Hippocampal formation (tissue), 2 donors: ENCODE measurements around the gene GJC3.
"Not testable (repeated sequence)": the region's sequence is repeated elsewhere in the genome, so short reads cannot be mapped to it uniquely, and the experiment has no call there.

Experiments used
- DNase-seq, 2 donors: peaks; one replicate each; lab custom pipeline; 2025; lab: John Stamatoyannopoulos, UW

Gene GJC3

DNA sequence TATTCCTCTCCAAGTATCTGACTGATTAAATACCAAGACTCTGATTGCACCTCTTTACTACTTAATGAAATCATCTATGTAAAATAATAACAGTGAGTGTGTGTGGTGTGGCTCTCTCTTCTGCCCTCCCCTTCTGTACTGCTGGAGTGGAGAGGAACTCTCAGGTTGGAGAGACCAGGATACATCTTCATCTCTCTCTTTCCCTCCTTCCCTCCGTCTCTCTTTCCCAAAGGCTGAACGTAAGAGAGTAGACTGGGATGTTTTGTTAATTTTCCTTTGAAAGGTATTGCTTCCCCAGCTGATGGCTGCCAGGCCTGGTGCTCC lies 272 bp upstream of the GJC3 start:
- no peak for DNase-seq

DNA sequence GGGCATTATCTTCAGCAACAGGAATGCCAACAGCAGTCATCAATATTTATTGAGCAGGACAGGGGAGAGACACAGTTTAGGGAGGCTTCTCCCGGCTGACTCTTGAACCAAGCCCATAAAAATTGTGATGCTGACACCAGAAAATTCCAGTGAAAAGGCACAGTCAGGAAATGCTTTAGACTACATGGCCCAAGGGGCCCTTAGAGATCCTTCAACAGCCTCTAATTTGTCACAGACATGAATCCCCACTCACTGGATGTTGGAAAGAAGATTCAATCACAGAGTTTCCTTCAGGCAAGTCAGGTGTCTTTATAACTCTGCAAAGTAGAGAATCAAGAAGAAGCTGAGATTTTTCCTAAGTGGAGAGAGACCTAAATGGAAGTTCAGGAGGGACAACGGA lies 1.2 kb downstream of the GJC3 start:
- DNase-seq, result no peak

DNA sequence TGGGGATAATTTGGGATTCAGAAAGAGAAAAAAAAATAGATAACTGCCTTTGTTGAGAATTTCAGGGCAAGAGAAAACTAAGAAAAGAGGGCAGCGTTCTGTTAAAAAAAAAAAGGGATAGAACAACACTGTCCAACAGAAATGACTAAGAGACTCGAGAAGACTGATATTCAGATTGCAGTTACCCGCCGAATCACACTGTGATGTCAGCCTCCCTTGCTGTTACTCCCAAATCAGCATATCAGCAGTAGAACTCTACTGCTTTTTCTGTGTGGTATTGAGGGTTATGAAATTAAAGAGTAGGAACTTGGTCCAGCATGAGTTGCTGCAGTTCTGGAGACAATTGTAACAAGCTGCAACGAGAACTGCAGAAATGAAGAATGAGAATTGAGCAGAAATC lies 1.9 kb downstream of the GJC3 start:
- DNase-seq, result no peak

DNA sequence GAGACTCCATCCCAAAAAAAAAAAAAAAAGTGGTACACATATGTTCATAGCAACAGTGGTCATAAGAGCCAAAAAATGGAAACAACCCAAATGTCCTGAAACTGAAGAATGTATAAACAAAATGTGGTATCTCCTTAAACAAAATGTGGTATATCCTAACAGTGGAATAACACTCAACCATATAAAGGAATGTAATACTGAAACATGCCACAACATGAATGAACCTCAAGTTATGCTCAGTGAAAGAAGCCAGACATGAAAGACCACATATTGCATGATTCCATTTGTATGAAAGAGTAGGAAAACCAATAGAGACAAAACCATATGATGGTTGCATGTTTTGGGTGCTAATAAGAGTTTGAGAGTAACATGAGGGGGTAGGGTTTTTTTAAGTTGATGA lies 3.1 kb downstream of the GJC3 start:
- DNase-seq, result no peak

DNA sequence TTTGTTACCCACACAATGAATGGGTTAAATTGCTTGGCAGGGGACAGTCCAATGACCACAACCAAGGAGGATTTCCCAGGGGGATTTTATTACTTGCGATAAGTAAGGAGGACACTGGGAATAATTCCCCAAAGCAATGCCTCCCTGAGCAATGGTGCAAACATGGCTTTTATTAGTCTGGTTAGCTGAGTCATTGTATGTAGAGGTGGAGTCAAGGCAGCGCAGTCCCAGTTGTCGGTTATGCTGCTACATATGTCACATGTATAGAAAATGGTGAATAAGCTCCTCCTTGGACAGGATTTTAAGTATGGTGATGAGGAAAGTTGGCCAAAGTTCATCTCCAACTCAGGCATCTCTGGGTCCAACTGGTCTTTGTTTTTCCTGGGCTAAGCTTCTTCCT lies 6.2 kb downstream of the GJC3 start:
- no peak for DNase-seq

DNA sequence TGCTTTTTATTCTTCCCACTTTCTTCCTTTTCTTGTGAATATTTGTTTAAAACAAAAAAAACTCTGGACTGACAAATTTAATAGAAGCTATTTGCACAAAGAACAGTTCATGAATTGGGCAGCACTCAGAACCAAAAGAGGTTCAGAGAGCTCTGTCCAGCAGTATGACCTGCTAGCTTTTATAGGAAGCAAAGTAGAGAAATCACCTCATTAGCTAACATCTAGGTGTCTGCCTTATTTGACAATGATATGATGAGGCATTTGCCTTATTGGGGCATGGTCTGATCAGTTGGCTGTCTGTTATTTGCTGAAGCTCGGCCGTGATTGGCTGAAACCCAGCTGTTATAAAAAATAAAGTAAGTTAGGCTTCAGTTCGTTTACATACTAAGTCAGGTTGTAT lies 9.3 kb downstream of the GJC3 start:
- no peak for DNase-seq

DNA sequence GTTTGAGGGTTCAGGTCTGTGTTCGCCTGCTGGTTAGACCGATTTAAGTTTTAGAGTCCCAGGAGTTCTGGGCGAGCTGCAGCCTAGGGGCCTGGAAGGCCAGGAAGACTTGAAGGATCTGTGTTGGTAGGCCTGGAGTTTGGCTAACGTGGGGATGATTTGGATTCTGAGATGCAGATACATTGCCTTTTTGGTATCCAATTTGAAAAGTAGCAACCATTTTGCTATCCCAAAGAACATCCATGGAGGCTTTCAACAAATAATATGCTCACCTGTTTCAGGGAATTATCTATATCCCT lies 9.7 kb downstream of the GJC3 start:
- no peak for DNase-seq

DNA sequence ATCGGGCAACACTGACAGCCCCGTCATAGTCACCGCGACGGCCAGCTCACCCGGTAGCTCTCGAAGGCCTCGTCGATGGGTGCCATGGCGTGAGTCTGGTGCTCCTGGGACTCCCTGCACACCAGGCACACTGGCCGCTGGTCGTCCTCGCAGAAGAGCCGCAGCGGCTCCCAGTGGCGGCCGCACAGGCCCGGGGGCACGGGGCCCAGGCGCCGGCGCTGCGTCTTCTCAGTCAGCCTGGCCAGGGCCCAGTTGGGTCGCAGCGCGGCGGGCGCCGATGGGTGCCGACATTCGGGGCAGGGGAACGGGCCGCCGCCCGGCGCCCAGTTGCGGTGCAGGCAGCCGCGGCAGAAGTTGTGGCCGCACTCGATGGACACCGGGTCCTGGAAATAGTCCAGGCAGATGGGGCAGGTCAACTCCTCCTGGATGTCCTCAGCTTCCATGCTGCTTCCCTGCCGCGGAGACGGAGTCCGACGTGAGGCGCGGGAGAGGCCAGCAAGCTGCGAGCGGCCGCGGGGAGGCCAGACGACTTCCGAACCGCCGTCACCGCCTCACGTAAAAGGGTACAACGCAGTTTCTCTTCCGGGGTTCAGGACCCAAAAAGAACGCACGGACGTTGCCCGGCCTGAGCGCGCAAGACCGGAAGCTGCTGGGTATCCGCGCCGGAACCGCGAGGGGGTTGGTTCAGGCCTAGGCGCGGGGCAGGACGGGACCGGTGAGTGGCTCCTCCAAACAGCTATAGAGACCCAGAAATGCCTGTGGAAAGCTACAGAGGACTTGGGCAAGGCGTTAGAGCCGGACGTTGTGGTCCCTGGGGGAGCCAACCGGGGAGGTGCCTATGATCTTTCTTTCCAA lies 10.2 kb downstream of the GJC3 start, which contains the start of gene TRIM4:
TSS of gene TRIM4 (minus strand) at position 572 of the 855 bp plus-strand sequence. CDS start at position 443, 129 bp downstream.
- DNase-seq, result peak; percentile 81 to 90

DNA sequence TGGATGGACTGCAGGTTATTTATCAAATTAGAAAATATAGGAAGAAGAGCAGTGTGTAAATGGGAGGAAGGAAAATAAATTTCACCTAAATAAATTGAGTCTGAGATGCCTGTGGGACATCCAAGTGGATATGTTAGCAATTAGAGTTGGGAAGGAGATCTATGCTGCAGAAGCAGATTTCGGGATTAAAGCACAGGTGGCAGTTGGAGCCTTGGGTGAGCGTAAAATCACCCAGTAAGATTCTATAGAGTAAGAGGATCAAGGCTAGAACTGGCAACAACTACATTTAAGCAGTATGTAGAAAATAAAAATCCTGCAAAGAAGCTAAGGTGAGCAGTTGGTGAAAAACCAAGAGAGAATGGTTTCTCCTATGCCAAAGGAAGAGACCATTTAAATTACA lies 18.4 kb downstream of the GJC3 start:
- no peak for DNase-seq

DNA sequence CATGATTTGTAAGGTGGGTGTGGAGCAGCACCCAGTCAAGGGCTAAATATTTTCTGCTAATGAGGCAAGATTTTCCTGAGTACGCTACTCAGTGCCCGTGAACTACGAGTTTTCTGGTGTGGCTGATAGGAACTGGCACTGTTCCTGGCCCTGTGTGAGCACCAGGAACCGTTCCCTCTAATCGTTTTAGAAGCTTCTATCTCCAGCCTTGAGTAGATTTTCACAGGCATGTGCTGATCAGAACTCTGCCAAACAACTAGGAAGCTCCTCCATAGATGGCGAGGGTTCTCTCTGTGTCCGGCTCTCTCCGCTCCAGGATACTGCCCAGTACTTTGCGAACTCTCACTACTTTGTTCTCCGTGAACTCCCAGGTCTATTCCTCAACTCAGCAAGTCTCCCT lies 27.8 kb downstream of the GJC3 start:
- no peak for DNase-seq

DNA sequence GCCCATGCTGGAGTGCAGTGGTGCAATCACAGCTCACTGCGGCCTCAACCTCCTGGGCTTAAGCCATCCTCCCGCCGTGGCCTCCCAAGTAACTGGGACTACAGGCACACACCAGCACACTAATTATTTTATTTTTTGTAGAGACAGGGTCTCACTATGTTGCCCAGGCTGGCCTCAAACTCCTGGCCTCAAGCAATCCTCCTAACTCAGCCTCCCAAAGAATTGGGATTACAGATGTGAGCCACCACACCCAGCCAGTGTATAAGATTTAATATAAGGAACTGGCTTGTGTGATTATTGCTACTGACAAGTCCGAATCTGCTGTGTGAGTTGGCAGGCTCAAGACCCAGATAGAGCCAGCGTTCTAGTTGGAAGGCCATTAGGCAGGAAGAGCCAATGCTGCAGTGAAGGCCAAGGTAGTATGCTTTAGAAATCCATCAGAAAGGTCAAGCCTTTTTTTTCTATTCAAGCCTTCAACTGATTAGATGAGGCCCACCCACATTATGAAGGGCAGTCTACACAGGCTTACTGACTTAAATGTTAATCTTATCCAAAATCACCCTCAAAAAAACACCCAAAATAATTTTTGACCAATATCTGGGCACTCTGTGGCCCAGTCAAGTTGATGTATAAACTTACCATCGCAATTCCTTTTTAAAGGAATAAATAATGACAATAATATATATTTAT lies 29.4 kb downstream of the GJC3 start:
- no peak for DNase-seq

DNA sequence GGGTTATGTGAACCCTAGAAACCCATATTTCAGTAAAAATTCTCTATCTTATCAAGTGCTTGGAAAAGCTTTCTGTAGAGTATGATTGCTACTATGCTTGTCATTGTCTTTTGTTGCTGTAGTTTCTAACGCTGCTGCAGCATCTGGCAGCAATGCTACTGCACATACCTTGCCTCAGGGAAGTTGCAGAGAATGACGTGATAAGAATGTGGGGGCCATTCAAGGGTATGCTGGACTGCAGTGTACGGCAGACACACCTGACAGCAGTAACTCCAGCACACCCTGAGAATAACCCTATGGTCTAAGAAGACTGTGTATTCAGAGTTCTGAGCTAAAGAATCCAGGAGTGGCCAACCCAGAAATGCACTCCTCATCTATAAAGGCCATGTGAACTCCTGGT lies 30.6 kb downstream of the GJC3 start:
- DNase-seq, result no peak

DNA sequence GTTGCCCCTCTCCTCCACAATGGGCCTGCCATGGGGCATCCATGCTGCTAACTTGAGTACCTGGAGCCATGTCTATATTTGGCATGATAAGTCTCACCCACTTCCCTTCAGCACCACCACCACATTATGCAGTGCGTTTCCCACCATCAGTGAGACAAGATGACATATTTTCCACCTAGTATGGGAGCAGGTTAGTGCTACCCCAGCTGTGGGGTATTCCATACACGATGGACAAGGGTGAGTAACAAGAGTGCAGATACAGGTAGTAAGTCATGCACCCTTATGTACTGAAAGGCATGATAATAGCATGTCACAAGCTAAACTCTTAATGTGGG lies 31.4 kb downstream of the GJC3 start:
- no peak for DNase-seq

DNA sequence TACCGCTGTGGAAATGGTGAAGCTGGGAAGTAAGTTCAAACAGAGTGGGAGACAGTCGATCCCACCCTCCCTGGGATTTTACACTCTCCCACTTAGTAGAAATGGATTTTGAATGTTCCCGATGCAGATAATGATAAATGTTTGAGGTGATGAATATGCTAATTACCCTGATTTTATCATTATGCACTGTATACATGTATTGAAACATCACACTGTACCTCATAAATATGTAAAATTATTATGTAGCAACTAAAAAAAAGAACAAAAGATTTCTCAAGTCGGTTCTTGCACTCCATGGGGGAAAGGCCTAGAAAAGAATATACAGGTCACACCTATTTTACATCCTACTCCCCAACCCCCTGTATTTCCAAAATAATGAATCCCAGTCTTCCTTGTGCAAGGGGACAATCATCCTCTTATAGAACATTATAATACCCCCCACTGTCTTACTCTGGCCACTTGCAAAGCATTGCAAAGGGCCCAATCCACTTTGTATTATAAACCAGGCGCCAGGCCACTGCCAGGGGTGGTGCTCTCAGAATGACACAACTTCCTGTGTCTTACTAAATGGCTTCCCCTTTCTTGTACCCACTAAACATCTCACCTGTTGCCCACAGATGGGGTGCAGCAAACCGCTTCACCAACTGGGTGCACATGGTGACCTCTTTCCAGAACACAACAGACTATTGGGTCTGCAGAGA lies 31.9 kb downstream of the GJC3 start:
- DNase-seq, result no peak

DNA sequence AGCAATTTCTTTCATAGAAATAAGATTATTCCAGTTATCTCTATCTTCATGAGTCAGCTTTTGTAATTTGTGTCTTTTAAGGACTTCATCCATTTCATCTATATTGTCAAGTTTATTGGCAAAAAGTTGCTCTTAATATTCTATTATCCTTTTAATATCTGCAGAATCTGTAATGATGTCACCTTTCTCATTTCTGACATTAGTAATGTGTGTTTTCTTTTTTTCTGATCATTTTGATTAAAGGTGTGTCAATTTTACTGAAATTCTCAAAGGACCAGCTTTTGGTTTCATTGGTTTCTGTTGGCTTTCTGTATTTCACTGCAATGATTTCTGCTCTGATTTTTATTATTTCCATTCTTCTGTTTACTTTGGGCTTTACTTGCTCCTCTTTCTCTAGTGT lies 34.7 kb downstream of the GJC3 start:
- no peak for DNase-seq

DNA sequence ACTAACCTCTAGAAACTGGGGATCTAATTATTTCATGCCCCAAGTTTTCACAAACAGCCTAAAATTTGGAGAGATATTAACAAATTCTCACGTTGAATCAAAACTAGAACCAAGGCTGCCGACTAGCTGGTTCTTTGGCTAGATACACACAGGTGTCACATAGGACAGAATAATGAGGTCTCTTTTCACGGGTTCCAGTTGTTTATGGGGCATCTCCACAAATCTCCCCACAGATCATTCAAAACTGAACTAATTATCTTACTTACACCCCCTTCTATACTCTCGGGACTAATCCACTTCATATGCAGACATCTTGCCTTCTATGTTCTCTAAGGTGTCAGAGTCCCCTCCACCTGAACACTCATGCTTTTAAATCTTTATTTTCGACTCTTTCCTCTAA lies 36.1 kb downstream of the GJC3 start:
- DNase-seq, result no peak

DNA sequence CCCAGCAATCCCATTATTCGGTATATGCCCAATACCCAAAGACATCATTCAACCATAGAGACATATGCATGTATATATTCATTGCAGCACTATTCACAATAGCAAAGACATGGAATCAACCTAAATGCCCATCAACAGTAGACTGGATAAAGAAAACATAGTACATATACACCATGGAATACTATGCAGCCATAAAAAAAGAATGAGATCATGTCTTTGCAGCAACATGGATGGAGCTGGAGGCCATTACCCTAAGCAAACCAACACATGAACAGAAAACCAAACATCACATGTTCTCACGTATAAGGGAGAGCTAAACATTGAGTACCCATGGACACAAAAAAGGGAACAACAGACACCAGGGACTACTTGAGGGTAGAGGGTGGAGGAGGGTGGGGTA lies 39.1 kb downstream of the GJC3 start:
- not testable (repeated sequence) for DNase-seq

DNA sequence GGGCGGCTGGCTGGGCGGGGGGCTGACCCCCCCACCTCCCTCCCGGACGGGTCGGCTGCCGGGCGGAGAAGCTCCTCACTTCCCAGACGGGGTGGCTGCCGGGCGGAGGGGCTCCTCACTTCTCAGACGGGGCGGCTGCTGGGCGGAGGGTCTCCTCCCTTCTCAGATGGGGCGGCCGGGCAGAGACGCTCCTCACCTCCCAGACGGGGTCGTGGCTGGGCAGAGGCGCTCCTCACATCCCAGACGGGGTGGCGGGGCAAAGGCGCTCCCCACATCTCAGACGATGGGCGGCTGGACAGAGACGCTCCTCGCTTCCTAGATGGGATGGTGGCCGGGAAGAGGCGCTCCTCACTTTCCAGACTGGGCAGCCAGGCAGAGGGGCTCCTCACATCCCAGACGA lies 41.1 kb downstream of the GJC3 start:
- DNase-seq, result not testable (repeated sequence)

DNA sequence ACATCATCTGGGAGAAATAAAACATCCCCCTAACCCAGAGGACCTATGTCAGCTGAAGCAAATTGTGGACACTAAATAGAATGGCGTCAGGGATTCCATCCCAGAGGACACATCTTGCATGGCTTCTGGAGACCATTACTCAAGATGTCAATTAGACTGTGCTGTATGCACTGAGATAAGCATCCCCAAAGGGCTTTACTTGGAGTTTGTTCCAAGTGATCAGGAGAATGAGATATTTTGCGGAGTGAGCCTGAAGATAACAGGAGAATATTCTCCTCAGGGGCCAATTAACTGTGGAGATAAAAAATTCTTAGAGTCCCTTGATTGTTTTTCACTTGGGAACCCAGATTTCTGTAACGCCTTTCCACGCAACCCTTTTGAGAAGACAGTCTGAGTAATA lies 48.0 kb downstream of the GJC3 start:
- DNase-seq, result no peak

DNA sequence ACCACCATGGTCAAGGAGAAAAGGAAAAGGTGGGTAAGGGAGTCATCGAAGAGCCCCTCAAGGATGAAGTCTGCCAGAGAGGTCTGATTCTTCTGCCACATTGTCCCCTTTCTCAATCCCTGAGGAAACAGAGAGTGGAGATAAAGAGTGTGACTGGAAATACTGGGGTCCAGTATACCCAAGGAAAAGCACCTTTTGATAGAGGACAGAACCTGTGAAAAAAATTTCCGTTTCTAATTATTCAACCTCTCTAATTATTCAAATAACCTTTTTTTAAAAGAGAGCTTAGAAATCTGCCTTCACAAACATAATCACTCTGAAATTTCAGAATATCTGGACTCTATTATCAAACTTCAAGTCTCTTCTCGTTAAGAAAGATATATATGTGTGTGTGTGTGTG lies 52.5 kb downstream of the GJC3 start, which contains the start of gene OR2AE1:
TSS of gene OR2AE1 (minus strand) at position 101 of the 400 bp plus-strand sequence. CDS start at position 101, 0 bp downstream.
- no peak for DNase-seq

DNA sequence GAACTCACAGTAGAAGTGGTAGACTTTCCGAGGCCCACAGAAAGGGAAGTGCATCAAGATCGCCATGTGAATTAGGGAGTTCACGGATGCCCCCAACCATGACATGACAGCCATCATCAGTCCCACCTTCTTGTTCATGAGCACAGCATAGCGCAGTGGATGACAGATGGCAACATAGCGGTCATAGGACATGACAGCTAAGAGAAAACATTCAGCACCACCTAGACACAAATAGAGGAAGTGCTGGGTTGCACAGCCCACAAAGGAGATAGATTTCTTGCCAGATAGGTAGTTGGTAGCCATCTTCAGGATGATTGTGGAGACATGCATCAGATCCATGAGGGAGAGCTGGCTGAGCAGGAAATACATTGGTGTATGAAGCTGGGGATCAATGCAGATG lies 52.9 kb downstream of the GJC3 start:
- no peak for DNase-seq
